ENCODE data around the gene MED16. TPM values are rescaled to one million over a fixed set of nuclear protein-coding genes. Genes with fewer than 3 reads are reported as not detected.

The MED16 gene
- total and polyA plus RNA-seq, 2 experiments from 2014 or later = 26.6 to 66.5 TPM

GRCh38 chr19:861756-862580 is 31.0 kb downstream of the MED16 start:
- in situ Hi-C loops (cut with MboI) = no loop called here
- DNase-seq = peak; percentile 50

GRCh38 chr19:861141-861755 is 31.7 kb downstream of the MED16 start:
- WGBS, 2 experiments (ENCODE audit: low coverage in 1 of 2, low lambda C conversion rate in 2 of 2, missing lambda C conversion rate in 2 of 2) = 73 to 88% methylated on average over 8 to 34 of the region's 35 CpGs
- H3K4me2 ChIP-seq (ENCODE audit: unreplicated experiment) = no peak overlapping the region
- peaks cover 6% of the 10 kb centered on the region for H3K4me1 ChIP-seq (ENCODE audit: insufficient read depth)
- no peak overlapping the region for H2AFZ ChIP-seq
- no peak overlapping the region for H3K4me3 ChIP-seq
- DNase-seq = no peak
- no peaks in the 10 kb centered on the region for H3K9me3 ChIP-seq (ENCODE audit: low read depth)
- no peaks in the 10 kb centered on the region for H4K20me1 ChIP-seq (ENCODE audit: insufficient read depth)
- H3K36me3 ChIP-seq (ENCODE audit: low read depth) = no peaks in the 10 kb centered on the region
- no peak overlapping the region for H3K9ac ChIP-seq
- no peak overlapping the region for H3K27ac ChIP-seq
- no peak for TF ChIP-seq EZH2 (IDR thresholded peaks at IDR 0.05; ENCODE audit: insufficient read depth, poor library complexity, severe bottlenecking)
- TF ChIP-seq EZH2phosphoT487 (IDR thresholded peaks at IDR 0.05; ENCODE audit: insufficient read depth, low read depth) = no peak
- H3K9me2 ChIP-seq (ENCODE audit: insufficient read depth) = no peaks in the 10 kb centered on the region
- H3K27me3 ChIP-seq (replicated peaks; ENCODE audit: insufficient read depth) = no peaks in the 10 kb centered on the region
- in situ Hi-C loops (cut with MboI) = no loop called here
- H3F3A ChIP-seq (ENCODE audit: insufficient read depth) = no peaks in the 10 kb centered on the region
- H3K79me2 ChIP-seq (ENCODE audit: insufficient read depth) = no peaks in the 10 kb centered on the region

More at GRCh38 chr19:861756-862580, 31.0 kb downstream of the MED16 start:
- Histone ChIP-seq H3K9ac (no peak overlapping the region), H3K27ac (no peak overlapping the region), H3K36me3 (ENCODE audit: low read depth) (no peaks in the 10 kb centered on the region), H3K9me2 (ENCODE audit: insufficient read depth) (no peaks in the 10 kb centered on the region), H3K79me2 (ENCODE audit: insufficient read depth) (no peaks in the 10 kb centered on the region), H3K4me3 (no peak overlapping the region), H3F3A (ENCODE audit: insufficient read depth) (no peaks in the 10 kb centered on the region), H4K20me1 (ENCODE audit: insufficient read depth) (no peaks in the 10 kb centered on the region), H2AFZ (no peak overlapping the region), H3K4me1 (ENCODE audit: insufficient read depth) (peaks cover 6% of the 10 kb centered on the region), H3K27me3 (replicated peaks; ENCODE audit: insufficient read depth) (no peaks in the 10 kb centered on the region), H3K9me3 (ENCODE audit: low read depth) (no peaks in the 10 kb centered on the region), H3K4me2 (ENCODE audit: unreplicated experiment) (no peak overlapping the region)
- TF ChIP-seq EZH2 (IDR thresholded peaks at IDR 0.05; ENCODE audit: insufficient read depth, poor library complexity, severe bottlenecking) (no peak), EZH2phosphoT487 (IDR thresholded peaks at IDR 0.05; ENCODE audit: insufficient read depth, low read depth) (no peak)
- 47 to 63% methylated on average over 18 to 60 of the region's 60 CpGs for WGBS, 2 experiments (ENCODE audit: low coverage in 1 of 2, low lambda C conversion rate in 2 of 2, missing lambda C conversion rate in 2 of 2)

- Histone ChIP-seq H3K4me2 (ENCODE audit: unreplicated experiment) (peak within 1 kb of the TSS; percentile 24), H3K9me3 (ENCODE audit: low read depth) (no peaks in the 10 kb centered on the region), H3F3A (ENCODE audit: insufficient read depth) (no peaks in the 10 kb centered on the region), H3K4me1 (ENCODE audit: insufficient read depth) (peaks cover 6% of the 10 kb centered on the region), H3K9ac (peak within 1 kb of the TSS; percentile 42), H3K4me3 (peak within 1 kb of the TSS; percentile 43), H3K36me3 (ENCODE audit: low read depth) (no peaks in the 10 kb centered on the region), H2AFZ (peak within 1 kb of the TSS; percentile 50), H3K9me2 (ENCODE audit: insufficient read depth) (no peaks in the 10 kb centered on the region), H3K27ac (no peak within 1 kb of the TSS), H4K20me1 (ENCODE audit: insufficient read depth) (no peaks in the 10 kb centered on the region), H3K27me3 (replicated peaks; ENCODE audit: insufficient read depth) (no peaks in the 10 kb centered on the region), H3K79me2 (ENCODE audit: insufficient read depth) (no peaks in the 10 kb centered on the region)
- peak; percentile 36 for DNase-seq
- 15 to 17% methylated on average over 12 to 24 of the region's 24 CpGs for WGBS, 2 experiments (ENCODE audit: low coverage in 1 of 2, low lambda C conversion rate in 2 of 2, missing lambda C conversion rate in 2 of 2)
- in situ Hi-C loops (cut with MboI) = no loop called here
- no peak for TF ChIP-seq EZH2 (IDR thresholded peaks at IDR 0.05; ENCODE audit: insufficient read depth, poor library complexity, severe bottlenecking)
- no peak for TF ChIP-seq EZH2phosphoT487 (IDR thresholded peaks at IDR 0.05; ENCODE audit: insufficient read depth, low read depth)
Measured at GRCh38 chr19:858868-859843, 33.8 kb downstream of the MED16 start, which contains the start of gene CFD. TSS of gene CFD (plus strand) at chr19:859664. CDS start at chr19:859690, 26 bp downstream.

GRCh38 chr19:858284-858683 is 34.7 kb downstream of the MED16 start:
- no peaks in the 10 kb centered on the region for H3K36me3 ChIP-seq (ENCODE audit: low read depth)
- no peaks in the 10 kb centered on the region for H3K9me2 ChIP-seq (ENCODE audit: insufficient read depth)
- peaks cover 6% of the 10 kb centered on the region for H3K4me1 ChIP-seq (ENCODE audit: insufficient read depth)
- H4K20me1 ChIP-seq (ENCODE audit: insufficient read depth) = no peaks in the 10 kb centered on the region
- no peak overlapping the region for H3K27ac ChIP-seq
- no peak overlapping the region for H3K4me2 ChIP-seq (ENCODE audit: unreplicated experiment)
- H3K27me3 ChIP-seq (replicated peaks; ENCODE audit: insufficient read depth) = no peaks in the 10 kb centered on the region
- no peak overlapping the region for H2AFZ ChIP-seq
- H3K4me3 ChIP-seq = no peak overlapping the region
- H3F3A ChIP-seq (ENCODE audit: insufficient read depth) = no peaks in the 10 kb centered on the region
- TF ChIP-seq EZH2phosphoT487 (IDR thresholded peaks at IDR 0.05; ENCODE audit: insufficient read depth, low read depth) (no peak), EZH2 (IDR thresholded peaks at IDR 0.05; ENCODE audit: insufficient read depth, poor library complexity, severe bottlenecking) (no peak)
- 68 to 71% methylated on average over 9 of the region's 9 CpGs for WGBS, 2 experiments (ENCODE audit: low coverage in 1 of 2, low lambda C conversion rate in 2 of 2, missing lambda C conversion rate in 2 of 2)
- no peak overlapping the region for H3K9ac ChIP-seq
- no peak for DNase-seq
- no peaks in the 10 kb centered on the region for H3K9me3 ChIP-seq (ENCODE audit: low read depth)
- no peaks in the 10 kb centered on the region for H3K79me2 ChIP-seq (ENCODE audit: insufficient read depth)
- in situ Hi-C loops (cut with MboI) = no loop called here
